ENCODE measurements around the gene PRKAA1.
"Not testable (repeated sequence)": the region's sequence is repeated elsewhere in the genome, so short reads cannot be mapped to it uniquely, and the experiment has no call there.

PRKAA1 gene

DNA sequence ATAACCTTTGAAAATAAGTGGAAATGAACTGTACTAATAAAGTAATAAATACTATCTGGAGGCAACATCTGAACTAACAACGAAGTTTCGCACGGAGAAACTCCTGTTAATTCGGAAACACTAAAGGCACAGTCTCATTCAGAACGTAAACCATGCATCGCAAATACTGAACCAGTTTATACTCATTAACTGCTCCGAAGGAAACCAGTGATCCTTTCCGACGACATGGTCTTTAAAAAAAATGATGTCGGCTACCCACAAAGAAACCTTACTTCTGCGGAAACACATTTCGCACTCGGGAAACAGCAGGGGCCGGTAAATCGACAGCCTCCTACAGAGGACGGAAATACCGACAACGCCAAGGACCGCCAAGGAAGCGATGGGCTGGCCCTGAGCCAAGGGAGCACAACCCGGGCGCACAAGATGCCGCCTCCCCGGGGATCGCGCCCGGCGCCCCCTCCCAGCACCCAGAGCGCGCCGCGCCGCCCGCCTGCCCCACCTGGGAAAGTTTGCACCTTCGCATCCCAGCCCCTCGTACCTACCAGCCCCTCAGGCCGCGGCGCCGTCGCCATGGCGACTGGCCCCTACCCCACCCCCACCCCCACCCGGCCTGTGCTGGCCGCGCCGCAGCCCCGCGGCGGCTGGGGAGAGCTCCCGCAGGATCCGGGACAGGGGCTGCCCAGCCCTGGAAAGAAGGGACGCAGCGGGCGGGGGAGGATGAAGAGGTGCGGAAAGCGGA, 732 bp downstream of the PRKAA1 start:
- peaks cover 43% of the 10 kb centered on the region for H3K36me3 Mint-ChIP-seq (ENCODE audit: low read depth)
- peak; percentile 85 for DNase-seq
- peaks cover 3% of the 10 kb centered on the region for H3K27me3 Mint-ChIP-seq
- H3K4me3 Mint-ChIP-seq: peak overlapping the region; percentile 88
- peak overlapping the region; percentile 94 for H3K27ac Mint-ChIP-seq
- H3K9me3 Mint-ChIP-seq: no peaks in the 10 kb centered on the region
- peaks cover 50% of the 10 kb centered on the region for H3K4me1 Mint-ChIP-seq (ENCODE audit: low read depth)

DNA sequence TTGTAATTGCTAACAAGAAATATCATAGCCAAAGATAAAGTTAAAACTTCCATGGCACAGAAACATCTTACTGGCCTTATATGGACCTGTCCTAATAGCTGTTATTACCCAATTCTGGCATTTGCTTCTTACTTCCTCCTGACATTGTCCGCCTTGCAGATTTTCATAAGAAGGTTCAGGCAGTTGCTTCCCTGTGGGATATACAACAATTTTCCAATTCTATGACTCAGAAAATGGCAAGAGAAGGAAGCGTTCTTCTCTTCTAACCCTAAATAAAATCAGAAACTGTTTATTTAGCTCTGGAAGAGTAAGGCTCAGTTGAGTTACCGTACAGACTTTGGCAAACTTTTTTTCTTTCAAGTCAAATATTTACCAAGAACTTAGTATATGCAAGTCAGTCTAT, 1.7 kb downstream of the PRKAA1 start:
- peaks cover 57% of the 10 kb centered on the region for H3K4me1 Mint-ChIP-seq (ENCODE audit: low read depth)
- peaks cover 3% of the 10 kb centered on the region for H3K27me3 Mint-ChIP-seq
- peak overlapping the region; percentile 88 for H3K4me3 Mint-ChIP-seq
- DNase-seq: no peak
- no peaks in the 10 kb centered on the region for H3K9me3 Mint-ChIP-seq
- H3K36me3 Mint-ChIP-seq (ENCODE audit: low read depth): peaks cover 43% of the 10 kb centered on the region
- H3K27ac Mint-ChIP-seq: peak overlapping the region; percentile 94

DNA sequence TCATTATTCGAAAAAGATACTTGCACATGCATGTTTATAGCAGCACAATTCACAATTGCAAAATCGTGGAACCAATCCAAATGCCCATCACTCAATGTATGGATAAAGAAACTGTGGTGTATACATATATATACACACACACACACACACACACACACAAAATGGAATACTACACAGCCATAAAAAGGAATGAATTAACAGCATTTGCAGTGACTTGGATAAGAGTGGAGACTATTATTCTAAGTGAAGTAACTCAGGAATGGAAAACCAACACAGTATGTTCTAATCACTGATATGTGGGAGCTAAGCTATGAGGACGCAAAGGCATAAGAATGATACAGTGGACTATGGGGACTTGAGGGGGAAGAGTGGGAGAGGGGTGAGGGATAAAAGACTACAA, 3.3 kb downstream of the PRKAA1 start:
- DNase-seq, H3K27ac Mint-ChIP-seq, H3K9me3 Mint-ChIP-seq, H3K27me3 Mint-ChIP-seq, H3K4me3 Mint-ChIP-seq: not testable (repeated sequence)
- Mint-ChIP-seq H3K4me1 (ENCODE audit: low read depth) (peaks cover 72% of the 10 kb centered on the region), H3K36me3 (ENCODE audit: low read depth) (peaks cover 50% of the 10 kb centered on the region)

DNA sequence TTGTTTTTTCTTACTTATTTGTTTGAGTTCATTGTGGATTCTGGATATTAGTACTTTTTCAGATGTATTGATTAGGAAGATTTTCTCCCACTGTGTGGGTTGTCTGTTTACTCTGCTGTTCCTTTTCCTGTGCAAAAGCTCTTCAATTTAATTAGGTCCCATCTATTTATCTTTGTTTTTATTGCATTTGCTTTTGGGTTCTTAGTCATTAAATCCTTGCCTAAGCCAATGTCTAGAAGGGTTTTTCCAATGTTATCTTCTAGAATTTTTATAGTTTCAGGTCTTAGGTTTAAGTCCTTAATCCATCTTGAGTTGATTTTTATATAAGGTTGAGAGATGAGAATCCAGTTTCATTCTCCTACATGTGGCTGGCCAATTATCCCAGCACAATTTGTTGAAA, 3.8 kb downstream of the PRKAA1 start:
- Mint-ChIP-seq H3K36me3 (ENCODE audit: low read depth) (peaks cover 53% of the 10 kb centered on the region), H3K4me1 (ENCODE audit: low read depth) (peaks cover 74% of the 10 kb centered on the region), H3K27ac (peak overlapping the region; percentile 37)
- DNase-seq, H3K4me3 Mint-ChIP-seq, H3K27me3 Mint-ChIP-seq, H3K9me3 Mint-ChIP-seq: not testable (repeated sequence)

DNA sequence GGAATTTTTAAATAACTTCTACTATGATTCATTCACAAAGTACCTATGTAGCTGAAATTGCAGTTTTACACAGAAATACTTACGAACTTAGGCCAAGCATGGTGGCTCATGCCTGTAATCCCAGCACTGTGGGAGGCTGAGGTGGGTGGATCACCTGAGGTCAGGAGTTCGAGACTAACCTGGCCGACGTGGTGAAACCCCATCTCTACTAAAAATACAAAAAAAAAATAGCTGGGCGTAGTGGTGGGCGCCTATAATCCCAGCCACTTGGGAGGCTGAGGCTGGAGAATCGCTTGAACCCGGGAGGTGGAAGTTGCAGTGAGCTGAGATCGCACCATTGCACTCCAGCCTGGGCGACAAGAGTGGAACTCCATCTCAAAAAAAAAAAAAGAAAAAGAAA, 5.5 kb downstream of the PRKAA1 start:
- not testable (repeated sequence) for H3K4me3 Mint-ChIP-seq, H3K27ac Mint-ChIP-seq, H3K27me3 Mint-ChIP-seq, H3K9me3 Mint-ChIP-seq, DNase-seq
- H3K36me3 Mint-ChIP-seq (ENCODE audit: low read depth): peaks cover 69% of the 10 kb centered on the region
- peaks cover 77% of the 10 kb centered on the region for H3K4me1 Mint-ChIP-seq (ENCODE audit: low read depth)

DNA sequence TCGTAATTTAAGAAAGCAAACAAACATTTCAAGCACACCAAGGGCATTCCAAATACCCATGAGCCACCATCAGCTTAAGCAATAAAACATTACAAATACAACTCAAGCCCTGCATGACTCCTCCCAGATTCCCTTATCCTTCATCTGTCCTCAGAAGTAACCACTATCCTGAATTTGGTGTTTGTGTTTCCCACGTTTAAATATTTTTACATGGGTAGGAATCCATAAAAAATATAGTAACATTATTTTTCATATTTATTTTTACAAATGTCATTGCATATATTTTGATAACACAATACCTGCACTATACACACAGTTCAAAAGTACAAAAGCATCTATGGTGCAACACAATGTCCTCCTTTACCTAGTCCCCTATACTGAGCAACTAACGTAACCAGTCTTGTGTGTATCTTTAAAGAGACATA, 6.4 kb downstream of the PRKAA1 start:
- no peak overlapping the region for H3K4me3 Mint-ChIP-seq
- H3K36me3 Mint-ChIP-seq (ENCODE audit: low read depth): peaks cover 66% of the 10 kb centered on the region
- peaks cover 78% of the 10 kb centered on the region for H3K4me1 Mint-ChIP-seq (ENCODE audit: low read depth)

DNA sequence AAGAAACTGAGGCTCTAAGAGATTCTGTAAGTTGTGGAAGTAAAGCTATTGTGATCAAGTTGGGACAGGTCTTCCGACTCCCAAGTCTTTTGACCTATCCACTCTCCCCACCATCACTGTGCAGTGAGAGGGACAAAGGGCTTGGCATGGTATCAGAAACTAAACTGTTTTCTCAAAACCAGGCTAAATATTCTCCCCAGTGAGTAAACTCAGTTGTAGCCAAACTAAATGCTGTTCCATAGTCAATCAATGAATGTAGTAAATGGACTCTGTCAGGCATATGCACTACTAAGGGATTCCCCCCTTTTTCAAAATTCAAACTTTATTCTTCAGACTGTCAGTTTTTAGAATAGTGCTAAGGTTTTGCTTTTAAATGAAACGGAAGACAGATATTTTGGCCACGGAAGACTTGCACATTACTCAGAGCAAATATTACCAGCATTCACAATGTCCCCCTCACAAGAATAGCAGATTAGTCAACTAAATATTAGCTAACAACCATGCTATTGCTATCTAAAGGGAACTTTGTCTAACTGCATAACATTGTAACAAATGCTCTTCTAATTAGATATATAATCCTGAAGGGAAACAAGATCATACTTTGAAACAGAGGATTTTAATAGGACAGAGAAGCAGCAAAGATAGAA, 7.1 kb downstream of the PRKAA1 start:
- no peak for DNase-seq
- peaks cover 77% of the 10 kb centered on the region for H3K4me1 Mint-ChIP-seq (ENCODE audit: low read depth)
- no peak overlapping the region for H3K27ac Mint-ChIP-seq
- H3K36me3 Mint-ChIP-seq (ENCODE audit: low read depth): peaks cover 66% of the 10 kb centered on the region
- no peaks in the 10 kb centered on the region for H3K27me3 Mint-ChIP-seq
- H3K9me3 Mint-ChIP-seq: peaks cover 3% of the 10 kb centered on the region
- H3K4me3 Mint-ChIP-seq: no peak overlapping the region

More for the DNA sequence above, 6.4 kb downstream of the PRKAA1 start:
- DNase-seq: no peak
- H3K27me3 Mint-ChIP-seq: no peaks in the 10 kb centered on the region
- no peak overlapping the region for H3K27ac Mint-ChIP-seq
- H3K9me3 Mint-ChIP-seq: peaks cover 3% of the 10 kb centered on the region

DNA sequence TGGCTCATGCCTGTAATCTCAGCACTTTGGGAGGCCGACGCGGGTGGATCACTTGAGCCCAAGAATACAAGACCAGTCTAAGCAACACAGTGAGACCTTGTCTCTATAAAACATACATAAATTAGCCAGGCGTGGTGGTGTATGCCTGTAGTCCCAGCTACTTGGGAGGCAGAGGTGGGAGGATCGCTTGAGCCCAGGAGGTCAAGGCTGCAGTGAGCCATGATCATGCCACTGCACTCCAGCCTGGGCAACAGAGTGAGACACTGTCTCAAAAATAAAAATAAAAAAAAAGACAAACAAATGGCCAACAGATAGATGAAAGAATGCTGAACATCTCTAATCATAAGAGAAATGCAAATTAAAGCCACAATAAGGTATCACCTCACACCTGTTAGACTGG, 9.2 kb downstream of the PRKAA1 start:
- H3K4me1 Mint-ChIP-seq (ENCODE audit: low read depth): peaks cover 71% of the 10 kb centered on the region
- H3K36me3 Mint-ChIP-seq (ENCODE audit: low read depth): peaks cover 57% of the 10 kb centered on the region
- DNase-seq, H3K4me3 Mint-ChIP-seq, H3K27ac Mint-ChIP-seq, H3K9me3 Mint-ChIP-seq, H3K27me3 Mint-ChIP-seq: not testable (repeated sequence)

DNA sequence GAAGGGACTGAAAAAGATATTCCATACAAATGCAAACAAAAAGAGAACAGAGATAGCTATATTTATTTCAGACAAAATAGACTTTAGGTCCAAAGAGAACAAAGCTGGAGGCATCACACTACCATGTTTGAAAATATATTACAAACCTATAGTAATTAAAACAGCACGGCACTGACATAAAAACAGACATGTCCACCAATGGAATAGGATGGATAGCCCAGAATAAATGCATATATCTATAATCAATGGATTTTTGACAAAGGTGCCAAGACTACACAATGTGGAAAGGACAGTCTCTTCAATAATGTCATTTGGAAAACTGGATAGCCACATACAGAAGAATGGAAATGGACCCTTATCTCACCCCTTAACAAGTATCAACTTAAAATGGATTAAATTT, 10.2 kb downstream of the PRKAA1 start:
- Mint-ChIP-seq H3K36me3 (ENCODE audit: low read depth) (peaks cover 49% of the 10 kb centered on the region), H3K4me1 (ENCODE audit: low read depth) (peaks cover 64% of the 10 kb centered on the region), H3K4me3 (no peak overlapping the region), H3K9me3 (peaks cover 3% of the 10 kb centered on the region), H3K27ac (peak overlapping the region; percentile 6), H3K27me3 (no peaks in the 10 kb centered on the region)
- DNase-seq: no peak

DNA sequence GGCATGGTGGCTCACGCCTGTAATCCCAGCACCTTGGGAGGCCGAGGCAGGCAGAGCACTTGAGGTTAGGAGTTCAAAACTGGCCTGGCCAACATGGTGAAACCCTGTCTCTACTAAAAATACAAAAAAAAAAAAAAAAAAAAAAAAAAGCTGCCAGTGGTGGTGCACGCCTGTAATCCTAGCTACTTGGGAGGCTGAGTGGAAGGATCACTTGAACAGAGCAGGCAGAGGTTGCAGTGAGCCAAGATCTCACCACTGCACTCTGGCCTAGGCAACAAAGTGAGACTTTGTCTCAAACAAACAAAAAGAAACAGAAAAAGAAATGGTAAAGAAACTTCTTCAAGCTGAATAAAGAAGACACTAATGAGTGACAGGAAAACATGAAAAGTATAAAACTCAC, 11.5 kb downstream of the PRKAA1 start:
- peak overlapping the region; percentile 68 for H3K27ac Mint-ChIP-seq
- peaks cover 68% of the 10 kb centered on the region for H3K4me1 Mint-ChIP-seq (ENCODE audit: low read depth)
- not testable (repeated sequence) for H3K9me3 Mint-ChIP-seq, DNase-seq, H3K27me3 Mint-ChIP-seq, H3K4me3 Mint-ChIP-seq
- peaks cover 48% of the 10 kb centered on the region for H3K36me3 Mint-ChIP-seq (ENCODE audit: low read depth)

DNA sequence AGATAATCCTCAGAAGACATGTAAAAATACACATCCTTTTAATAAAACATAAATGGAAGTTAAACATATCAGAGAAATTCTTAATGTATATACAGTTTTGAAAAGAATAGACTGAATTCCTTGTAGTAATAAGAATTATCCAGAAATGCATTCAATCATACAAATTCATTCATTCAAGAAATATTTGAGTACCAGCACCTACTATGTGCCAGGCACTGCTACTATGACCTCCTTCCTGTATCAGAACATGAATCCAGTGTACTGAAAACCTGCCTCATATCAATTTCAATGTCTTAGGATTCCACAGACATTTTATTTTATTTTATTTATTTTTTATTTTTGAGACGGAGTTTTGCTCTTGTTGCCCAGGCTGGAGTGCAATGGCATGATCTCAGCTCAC, 13.3 kb downstream of the PRKAA1 start:
- no peak for DNase-seq
- H3K36me3 Mint-ChIP-seq (ENCODE audit: low read depth): peaks cover 52% of the 10 kb centered on the region
- H3K27ac Mint-ChIP-seq: no peak overlapping the region
- H3K9me3 Mint-ChIP-seq: peaks cover 3% of the 10 kb centered on the region
- H3K27me3 Mint-ChIP-seq: no peaks in the 10 kb centered on the region
- H3K4me1 Mint-ChIP-seq (ENCODE audit: low read depth): peaks cover 67% of the 10 kb centered on the region
- H3K4me3 Mint-ChIP-seq: no peak overlapping the region

DNA sequence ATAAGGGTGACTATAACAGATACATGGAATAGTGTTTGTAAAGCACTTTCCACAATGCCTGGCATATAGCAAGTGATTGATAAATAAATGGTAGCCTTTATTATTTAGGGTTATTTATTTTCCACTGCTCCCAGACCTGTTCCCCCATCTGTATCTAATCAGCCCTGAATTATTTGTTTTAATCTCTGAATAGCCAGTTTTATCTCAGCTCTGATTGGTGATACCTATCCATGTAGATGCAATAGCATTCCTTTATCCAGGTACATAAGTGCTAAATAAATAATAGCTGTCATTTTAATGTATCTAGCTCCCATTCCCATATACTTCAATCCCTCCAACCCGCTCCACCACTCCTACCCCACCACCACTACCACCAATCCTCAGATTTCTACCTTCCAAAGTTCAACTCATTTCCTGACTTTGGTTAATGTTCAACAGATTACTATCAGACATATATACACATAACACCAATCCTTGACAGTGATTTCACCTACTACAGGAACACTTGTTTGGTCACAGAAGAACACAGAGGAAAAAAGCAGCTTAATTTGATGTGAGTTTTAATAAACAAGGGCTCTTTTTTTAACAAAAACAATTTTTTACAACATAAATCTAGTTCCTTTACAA, 14.0 kb downstream of the PRKAA1 start:
- Mint-ChIP-seq H3K4me3 (no peak overlapping the region), H3K4me1 (ENCODE audit: low read depth) (peaks cover 66% of the 10 kb centered on the region), H3K9me3 (peaks cover 3% of the 10 kb centered on the region), H3K36me3 (ENCODE audit: low read depth) (peaks cover 47% of the 10 kb centered on the region), H3K27me3 (no peaks in the 10 kb centered on the region), H3K27ac (peak overlapping the region; percentile 8)
- no peak for DNase-seq

DNA sequence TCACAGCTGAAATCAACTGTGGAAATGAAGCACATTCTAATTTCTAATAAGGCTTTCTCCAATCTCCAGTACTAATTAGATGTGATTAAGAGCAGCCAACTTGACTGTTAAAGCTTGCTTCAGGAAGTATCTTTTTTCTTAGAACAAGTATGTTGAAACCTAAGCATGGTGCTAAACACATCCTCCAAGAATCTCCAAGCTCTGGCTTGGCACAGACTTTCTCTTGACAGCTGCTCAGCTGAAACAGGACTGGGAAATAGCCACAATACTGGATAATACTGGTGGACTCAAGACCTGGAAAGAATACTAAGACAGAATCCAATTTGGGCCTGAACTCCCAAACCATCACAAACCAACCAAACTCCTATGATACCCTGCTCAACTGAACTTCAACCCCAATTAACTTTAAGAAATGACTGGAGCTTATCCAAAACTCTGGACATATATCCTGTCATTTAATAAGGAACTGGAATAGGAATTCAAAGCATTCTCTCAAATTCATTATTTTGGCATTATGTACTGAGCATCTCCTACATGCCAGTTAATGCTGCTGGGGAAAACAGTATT, 16.2 kb downstream of the PRKAA1 start:
- no peak overlapping the region for H3K27ac Mint-ChIP-seq
- no peaks in the 10 kb centered on the region for H3K9me3 Mint-ChIP-seq
- no peak for DNase-seq
- H3K36me3 Mint-ChIP-seq (ENCODE audit: low read depth): peaks cover 35% of the 10 kb centered on the region
- H3K27me3 Mint-ChIP-seq: no peaks in the 10 kb centered on the region
- peaks cover 59% of the 10 kb centered on the region for H3K4me1 Mint-ChIP-seq (ENCODE audit: low read depth)
- no peak overlapping the region for H3K4me3 Mint-ChIP-seq

DNA sequence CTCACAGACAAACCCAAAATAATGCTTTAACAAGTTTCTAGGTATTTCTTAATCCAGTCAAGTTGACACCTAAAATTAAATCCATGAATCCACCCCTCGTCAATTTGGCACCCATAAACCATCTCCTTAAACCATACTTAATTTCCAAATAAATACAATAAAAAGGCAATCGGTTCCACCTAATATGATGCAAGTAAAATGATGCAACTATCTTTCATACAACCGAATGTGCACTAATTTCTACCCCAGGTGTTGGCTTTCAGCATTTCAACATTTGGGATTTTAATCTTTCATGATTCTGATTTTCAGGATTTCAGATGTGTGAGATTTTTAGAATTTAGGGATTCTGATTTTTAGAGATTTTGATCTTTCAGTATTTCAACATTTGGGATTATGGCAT, 17.3 kb downstream of the PRKAA1 start:
- H3K4me1 Mint-ChIP-seq (ENCODE audit: low read depth): peaks cover 62% of the 10 kb centered on the region
- H3K27me3 Mint-ChIP-seq: no peaks in the 10 kb centered on the region
- no peak for DNase-seq
- H3K27ac Mint-ChIP-seq: peak overlapping the region; percentile 50
- H3K4me3 Mint-ChIP-seq: no peak overlapping the region
- no peaks in the 10 kb centered on the region for H3K9me3 Mint-ChIP-seq
- H3K36me3 Mint-ChIP-seq (ENCODE audit: low read depth): peaks cover 37% of the 10 kb centered on the region

DNA sequence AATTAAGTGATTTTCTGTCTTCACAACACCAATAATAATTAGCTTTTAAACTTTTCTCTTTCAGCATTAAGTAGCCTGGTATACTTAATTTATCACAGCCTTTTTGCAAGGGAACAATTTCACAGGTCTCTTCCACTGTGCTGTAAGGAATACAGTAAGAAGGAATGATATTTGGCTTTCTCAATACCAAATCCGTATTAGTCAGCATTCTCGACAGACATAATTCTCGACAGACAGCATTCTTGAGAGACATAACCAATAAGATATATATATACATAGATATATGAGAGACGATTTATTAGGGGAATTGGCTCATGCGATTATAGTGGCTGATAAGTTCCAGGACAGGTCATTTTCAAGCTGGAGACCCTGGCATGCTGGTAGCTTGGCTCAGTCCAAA, 18.0 kb downstream of the PRKAA1 start:
- no peak overlapping the region for H3K27ac Mint-ChIP-seq
- no peak for DNase-seq
- no peak overlapping the region for H3K4me3 Mint-ChIP-seq
- H3K9me3 Mint-ChIP-seq: no peaks in the 10 kb centered on the region
- H3K36me3 Mint-ChIP-seq (ENCODE audit: low read depth): peaks cover 38% of the 10 kb centered on the region
- H3K4me1 Mint-ChIP-seq (ENCODE audit: low read depth): peaks cover 60% of the 10 kb centered on the region
- H3K27me3 Mint-ChIP-seq: no peaks in the 10 kb centered on the region
